Skin of body (tissue), 2 donors: Measurements from ENCODE around the gene PDE3B. TPM values are rescaled to one million over a fixed set of nuclear protein-coding genes. Genes with fewer than 3 reads are reported as not detected.
"Not testable (repeated sequence)": the region's sequence is repeated elsewhere in the genome, so short reads cannot be mapped to it uniquely, and the experiment has no call there.

Experiments used
- DNase-seq: peaks from one replicate; lab custom pipeline; 2025; lab: John Stamatoyannopoulos, UW
- total RNA-seq: library from RNA; depleted of rRNA; stranded (reverse); fragments of >200 nt; gene quantifications from one replicate; pipeline ENCODE4 v1.2.3, GENCODE V29; 2014

The PDE3B gene
- total RNA-seq, 1 donor from 2014 or later: 16.1 TPM

- no peak for DNase-seq
These were observed 1.8 kb upstream of the PDE3B start for GRCh38 chr11:14641801-14642200.

- no peak for DNase-seq
These were observed 1.2 kb upstream of the PDE3B start for GRCh38 chr11:14642453-14642852.

GRCh38 chr11:14642873-14643696, 519 bp upstream of the PDE3B start:
- no peak for DNase-seq

- DNase-seq: no peak
These were observed 816 bp downstream of the PDE3B start for GRCh38 chr11:14644226-14645014.

- peak; percentile 6 for DNase-seq
These were observed 1.7 kb downstream of the PDE3B start for GRCh38 chr11:14645015-14645912.

GRCh38 chr11:14645985-14646900, 2.6 kb downstream of the PDE3B start:
- DNase-seq: no peak

- DNase-seq: no peak
These were observed 6.5 kb downstream of the PDE3B start for GRCh38 chr11:14650064-14650463.

- DNase-seq: no peak
These were observed 9.5 kb downstream of the PDE3B start for GRCh38 chr11:14653090-14653489.

GRCh38 chr11:14655435-14655834, 11.8 kb downstream of the PDE3B start:
- DNase-seq: no peak

- DNase-seq: no peak
These were observed 13.2 kb downstream of the PDE3B start for GRCh38 chr11:14656536-14657457.

- no peak for DNase-seq
These were observed 14.2 kb downstream of the PDE3B start for GRCh38 chr11:14657841-14658240.

- not testable (repeated sequence) for DNase-seq
These were observed 21.3 kb downstream of the PDE3B start for GRCh38 chr11:14664926-14665325.

- DNase-seq: not testable (repeated sequence)
These were observed 23.7 kb downstream of the PDE3B start for GRCh38 chr11:14667329-14667728.

GRCh38 chr11:14668731-14669301, 25.2 kb downstream of the PDE3B start:
- DNase-seq: no peak

- no peak for DNase-seq
These were observed 25.9 kb downstream of the PDE3B start for GRCh38 chr11:14669499-14669898.

- DNase-seq: no peak
These were observed 26.4 kb downstream of the PDE3B start for GRCh38 chr11:14669958-14670357.

GRCh38 chr11:14672635-14673034, 29.0 kb downstream of the PDE3B start:
- no peak for DNase-seq

- DNase-seq: no peak
These were observed 29.8 kb downstream of the PDE3B start for GRCh38 chr11:14673421-14673820.

GRCh38 chr11:14673824-14674405, 30.3 kb downstream of the PDE3B start:
- no peak for DNase-seq
